HepG2 (cell line): ENCODE measurements around the gene DKKL1. TPM values are rescaled to one million over a fixed set of nuclear protein-coding genes. Genes with fewer than 3 reads are reported as not detected.
"Not testable (repeated sequence)": the region's sequence is repeated elsewhere in the genome, so short reads cannot be mapped to it uniquely, and the experiment has no call there.

ENCODE experiments used
- ATAC-seq: fragments of 200-7000 bp; cut with Tn5 transposase; 3 replicates; pipeline ENCODE4 v1.9.1; 2020; ENCODE audit warnings: mild to moderate bottlenecking, moderate library complexity
- BruUV-seq: library from RNA; stranded (reverse); fragments of 400-500 nt; replicated peaks from 2 replicates; lab custom pipeline; 2021; lab: Mats Ljungman, UMichigan
- CTCF ChIA-PET: fragments of 300-600 bp; formaldehyde crosslinking; extraction: SDS; loops from one replicate; lab custom pipeline; 2021; ENCODE audit warnings: low total read pairs, inconsistent platforms, low intra/inter-chr PET ratio; lab: Yijun Ruan, JAX
- POLR2A ChIA-PET: fragments of 350-600 bp; sonication (Branson Sonifier 250); formaldehyde crosslinking; loops from one replicate; lab custom pipeline; 2020; ENCODE audit warnings: antibody characterized with exemption, inconsistent platforms; lab: Yijun Ruan, JAX
- DNase-seq: peaks from one replicate; pipeline ENCODE4 v3.0.0-alpha.2; 2015; ENCODE audit warnings: low spot score
- FAIRE-seq: peaks from 3 replicates; lab custom pipeline; 2011; peaks lifted over from hg19 to GRCh38; lab: Jason Lieb, UNC
- H2AFZ ChIP-seq: one replicate; pipeline ENCODE4 v1.6.1; 2011; ENCODE audit warnings: low read length, inconsistent platforms
- H3K27ac ChIP-seq: fragments of 300-600 bp; 3 replicates; pipeline ENCODE4 v1.8.0; 2011; ENCODE audit warnings: mixed run types, mild to moderate bottlenecking, mixed read lengths, low read length, inconsistent platforms; ENCODE audit not compliant: insufficient read depth; ENCODE audit errors: extremely low read length
- H3K27me3 ChIP-seq, 2 experiments: fragments of 200-600 bp in 1 of 2; 2 replicates in 1 of 2; 3 replicates in 1 of 2; pipeline versions ENCODE4 v1.6.0 to v1.8.0; 2011; ENCODE audit warnings: low read length in 2 of 2, mild to moderate bottlenecking in 2 of 2, moderate library complexity in 2 of 2, inconsistent platforms in 1 of 2; ENCODE audit not compliant: insufficient read depth in 2 of 2, control insufficient read depth in 1 of 2
- H3K36me3 ChIP-seq, 2 experiments: fragments of 200-600 bp in 1 of 2; replicated peaks in 1 of 2; 2 replicates in 1 of 2; 3 replicates in 1 of 2; pipeline versions ENCODE4 v1.5.1 to v1.8.0; 2011; ENCODE audit warnings: low read length in 2 of 2, inconsistent platforms in 1 of 2; ENCODE audit not compliant: insufficient read depth in 2 of 2, control insufficient read depth in 1 of 2
- H3K4me1 ChIP-seq: 2 replicates; pipeline ENCODE4 v1.5.1; 2012; ENCODE audit warnings: low read length, inconsistent platforms; ENCODE audit not compliant: insufficient read depth
- H3K4me2 ChIP-seq: 2 replicates; pipeline ENCODE4 v1.6.0; 2011; ENCODE audit warnings: low read depth, low read length, inconsistent platforms
- H3K4me3 ChIP-seq, 3 experiments: fragments of 200-600 bp in 1 of 3; sonication (generic), shearing (Covaris generic) in 1 of 3; replicated peaks in 1 of 3; 2 replicates each; pipeline ENCODE4 v1.5.1; 2011 to 2016; ENCODE audit warnings: low read length in 3 of 3, inconsistent platforms in 2 of 3, low read depth in 2 of 3, mild to moderate bottlenecking in 2 of 3, control low read depth in 1 of 3, mixed read lengths in 1 of 3; ENCODE audit not compliant: insufficient read depth in 1 of 3
- H3K79me2 ChIP-seq: one replicate; pipeline ENCODE4 v1.6.1; 2011; ENCODE audit warnings: low read length, inconsistent platforms; ENCODE audit not compliant: insufficient read depth
- H3K9ac ChIP-seq: 2 replicates; pipeline ENCODE4 v1.6.0; 2011; ENCODE audit warnings: mild to moderate bottlenecking, low read depth, low read length, inconsistent platforms; ENCODE audit not compliant: insufficient read depth
- H3K9me3 ChIP-seq: 2 replicates; pipeline ENCODE4 v1.5.1; 2012; ENCODE audit warnings: mild to moderate bottlenecking, low read length
- H4K20me1 ChIP-seq: 2 replicates; pipeline ENCODE4 v1.6.0; 2011; ENCODE audit warnings: inconsistent platforms, mild to moderate bottlenecking, low read length, moderate library complexity; ENCODE audit not compliant: insufficient read depth
- PPARG ChIP-seq: conservative IDR thresholded peaks from 2 replicates; pipeline ENCODE4 v1.6.1; 2016; ENCODE audit warnings: missing biosample characterization, missing genetic modification reagents
- ZFY ChIP-seq: sonication (generic); formaldehyde crosslinking; IDR thresholded peaks from 2 replicates; pipeline ENCODE4 v1.4.0; 2020; ENCODE audit warnings: missing genetic modification reagents
- ZNF121 ChIP-seq: sonication (generic); formaldehyde crosslinking; IDR thresholded peaks from 2 replicates; pipeline ENCODE4 v1.5.0; 2020; ENCODE audit warnings: mild to moderate bottlenecking, missing genetic modification reagents
- WGBS: methylation state at CpG from one replicate; pipeline ENCODE4 v1.1.6; 2017; ENCODE audit warnings: low lambda C conversion rate; 5-methylcytosine and 5-hydroxymethylcytosine counted together
- in situ Hi-C: cut with HindIII; loops from 2 replicates; pipeline ENCODE4 v1.10.0; 2017; ENCODE audit warnings: low pct_unique_long_range_greater_than_20kb; ENCODE audit not compliant: extremely low pct_ligation_motif_present
- intact Hi-C: fragments of 100-400 bp; cut with micrococcal nuclease; formaldehyde crosslinking; loops from one replicate; pipeline ENCODE4 v1.10.0; 2022; ENCODE audit not compliant: unreplicated experiment
- polyA plus RNA-seq, 8 experiments: library from polyadenylated mRNA; depleted of rRNA in 3 of 8; stranded (reverse) in 7 of 8; unstranded in 1 of 8; fragments of >200 nt; fragmentation: Illumina TruSeq in 4 of 8; extraction: Trizol in 4 of 8; gene quantifications; 2 replicates each; pipeline versions ENCODE4 v1.2.1 to v1.2.3, GENCODE V29; 2011 to 2016; ENCODE audit warnings: low read depth in 4 of 8, missing spikeins in 1 of 8, mixed read lengths in 1 of 8; ENCODE audit not compliant: insufficient read depth in 1 of 8
- total RNA-seq, 5 experiments: library from RNA; depleted of rRNA; stranded (reverse); fragments of >200 nt; fragmentation: Illumina TruSeq; extraction: Trizol; gene quantifications; 2 replicates each; pipeline ENCODE4 v1.2.3, GENCODE V29; 2016; ENCODE audit warnings: low read depth in 1 of 5
- TF ChIP-seq, protein P1 (sequence below): sonication (generic); formaldehyde crosslinking; IDR thresholded peaks from 2 replicates; pipeline ENCODE4 v1.5.0; 2020; ENCODE audit warnings: mild to moderate bottlenecking, missing genetic modification reagents, borderline replicate concordance

DKKL1 gene
- total and polyA plus RNA-seq, 2 of the 13 experiments (the other 11 are each of a cell fraction or from before 2014, with no cell fraction given): 0.30 to 0.31 TPM

- H3K27ac ChIP-seq, BruUV-seq, CTCF ChIA-PET, ATAC-seq, in situ Hi-C loops, H3K79me2 ChIP-seq, H3K9ac ChIP-seq, H4K20me1 ChIP-seq, H3K9me3 ChIP-seq, H2AFZ ChIP-seq, DNase-seq, FAIRE-seq, H3K36me3 ChIP-seq, intact Hi-C loops, H3K27me3 ChIP-seq: not testable (repeated sequence)
- Histone ChIP-seq H3K4me2 (peak overlapping the region; percentile 50), H3K4me3 (peak overlapping the region in 1 of 3 experiments; percentile 17; a peak in 2 of 6 replicates), H3K4me1 (peaks cover 35% of the 10 kb centered on the region)
- POLR2A ChIA-PET: interaction anchor here (1.2 to 1.3 kb wide), 2 partner anchors 9 to 369 kb away, joined by 3 to 4 read pairs; no protein-coding TSS in a partner anchor
- 75% methylated on average over 4 of the region's 4 CpGs for WGBS
- TF ChIP-seq ZFY (0 out of 2 replicates have a peak, but pooled peaks have one; percentile 19), ZNF121 (CRISPR knock-in tag) (peak; percentile 61; the same call in 1 of the 2 replicates), PPARG (CRISPR knock-in tag) (0 out of 2 replicates have a peak, but pooled peaks have one; percentile 23)
- TF ChIP-seq, protein P1, sequence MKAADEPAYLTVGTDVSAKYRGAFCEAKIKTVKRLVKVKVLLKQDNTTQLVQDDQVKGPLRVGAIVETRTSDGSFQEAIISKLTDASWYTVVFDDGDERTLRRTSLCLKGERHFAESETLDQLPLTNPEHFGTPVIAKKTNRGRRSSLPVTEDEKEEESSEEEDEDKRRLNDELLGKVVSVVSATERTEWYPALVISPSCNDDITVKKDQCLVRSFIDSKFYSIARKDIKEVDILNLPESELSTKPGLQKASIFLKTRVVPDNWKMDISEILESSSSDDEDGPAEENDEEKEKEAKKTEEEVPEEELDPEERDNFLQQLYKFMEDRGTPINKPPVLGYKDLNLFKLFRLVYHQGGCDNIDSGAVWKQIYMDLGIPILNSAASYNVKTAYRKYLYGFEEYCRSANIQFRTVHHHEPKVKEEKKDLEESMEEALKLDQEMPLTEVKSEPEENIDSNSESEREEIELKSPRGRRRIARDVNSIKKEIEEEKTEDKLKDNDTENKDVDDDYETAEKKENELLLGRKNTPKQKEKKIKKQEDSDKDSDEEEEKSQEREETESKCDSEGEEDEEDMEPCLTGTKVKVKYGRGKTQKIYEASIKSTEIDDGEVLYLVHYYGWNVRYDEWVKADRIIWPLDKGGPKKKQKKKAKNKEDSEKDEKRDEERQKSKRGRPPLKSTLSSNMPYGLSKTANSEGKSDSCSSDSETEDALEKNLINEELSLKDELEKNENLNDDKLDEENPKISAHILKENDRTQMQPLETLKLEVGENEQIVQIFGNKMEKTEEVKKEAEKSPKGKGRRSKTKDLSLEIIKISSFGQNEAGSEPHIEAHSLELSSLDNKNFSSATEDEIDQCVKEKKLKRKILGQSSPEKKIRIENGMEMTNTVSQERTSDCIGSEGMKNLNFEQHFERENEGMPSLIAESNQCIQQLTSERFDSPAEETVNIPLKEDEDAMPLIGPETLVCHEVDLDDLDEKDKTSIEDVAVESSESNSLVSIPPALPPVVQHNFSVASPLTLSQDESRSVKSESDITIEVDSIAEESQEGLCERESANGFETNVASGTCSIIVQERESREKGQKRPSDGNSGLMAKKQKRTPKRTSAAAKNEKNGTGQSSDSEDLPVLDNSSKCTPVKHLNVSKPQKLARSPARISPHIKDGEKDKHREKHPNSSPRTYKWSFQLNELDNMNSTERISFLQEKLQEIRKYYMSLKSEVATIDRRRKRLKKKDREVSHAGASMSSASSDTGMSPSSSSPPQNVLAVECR (CRISPR knock-in tag): 0 out of 2 replicates have a peak, but pooled peaks have one; percentile 7
Measured at GRCh38 chr19:49331187-49331586, 32.5 kb upstream of the DKKL1 start.
